ENCODE measurements around the gene ADRA2A.

DNA sequence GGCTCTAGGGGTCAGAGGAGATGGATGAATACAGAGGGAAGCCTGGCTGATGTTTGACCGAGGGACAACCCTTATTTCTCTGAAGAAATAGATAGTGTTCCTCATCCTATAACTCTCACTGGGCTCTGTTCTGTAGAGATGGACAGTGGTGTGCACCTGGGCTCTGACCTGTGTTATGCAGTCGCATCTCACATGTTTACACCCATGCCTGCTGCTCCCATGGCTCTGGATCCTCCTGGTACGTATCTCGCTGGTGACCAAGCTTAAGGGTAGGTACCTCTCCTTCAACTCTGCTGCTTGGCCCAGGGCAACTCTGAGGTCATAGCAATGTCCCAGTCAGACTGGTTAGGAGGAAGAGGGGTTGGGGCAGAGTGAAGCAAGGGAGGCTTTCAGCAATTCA, 42.8 kb downstream of the ADRA2A start:
- TF ChIP-seq EZH2 (IDR thresholded peaks at IDR 0.05): no peak
- no peak for TF ChIP-seq POLR2AphosphoS5 (IDR thresholded peaks at IDR 0.05; ENCODE audit: borderline replicate concordance, low read depth, low read length)
